Measurements from ENCODE around the gene DOK5.

Gene DOK5

GRCh38 chr20:54668271-54669039, 193.1 kb downstream of the DOK5 start:
- TF ChIP-seq, protein P1, sequence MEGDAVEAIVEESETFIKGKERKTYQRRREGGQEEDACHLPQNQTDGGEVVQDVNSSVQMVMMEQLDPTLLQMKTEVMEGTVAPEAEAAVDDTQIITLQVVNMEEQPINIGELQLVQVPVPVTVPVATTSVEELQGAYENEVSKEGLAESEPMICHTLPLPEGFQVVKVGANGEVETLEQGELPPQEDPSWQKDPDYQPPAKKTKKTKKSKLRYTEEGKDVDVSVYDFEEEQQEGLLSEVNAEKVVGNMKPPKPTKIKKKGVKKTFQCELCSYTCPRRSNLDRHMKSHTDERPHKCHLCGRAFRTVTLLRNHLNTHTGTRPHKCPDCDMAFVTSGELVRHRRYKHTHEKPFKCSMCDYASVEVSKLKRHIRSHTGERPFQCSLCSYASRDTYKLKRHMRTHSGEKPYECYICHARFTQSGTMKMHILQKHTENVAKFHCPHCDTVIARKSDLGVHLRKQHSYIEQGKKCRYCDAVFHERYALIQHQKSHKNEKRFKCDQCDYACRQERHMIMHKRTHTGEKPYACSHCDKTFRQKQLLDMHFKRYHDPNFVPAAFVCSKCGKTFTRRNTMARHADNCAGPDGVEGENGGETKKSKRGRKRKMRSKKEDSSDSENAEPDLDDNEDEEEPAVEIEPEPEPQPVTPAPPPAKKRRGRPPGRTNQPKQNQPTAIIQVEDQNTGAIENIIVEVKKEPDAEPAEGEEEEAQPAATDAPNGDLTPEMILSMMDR (IDR thresholded peaks at IDR 0.05) = peak; percentile 70
- Mint-ChIP-seq H3K9me3 (peaks cover 7% of the 10 kb centered on the region), H3K27me3 (ENCODE audit: low read depth, poor library complexity) (peaks cover 3% of the 10 kb centered on the region), H3K4me1 (peaks cover 21% of the 10 kb centered on the region), H3K36me3 (ENCODE audit: low read depth) (no peaks in the 10 kb centered on the region), H3K4me3 (no peak overlapping the region), H3K27ac (no peak overlapping the region)
- DNase-seq = peak; percentile 46

DNA sequence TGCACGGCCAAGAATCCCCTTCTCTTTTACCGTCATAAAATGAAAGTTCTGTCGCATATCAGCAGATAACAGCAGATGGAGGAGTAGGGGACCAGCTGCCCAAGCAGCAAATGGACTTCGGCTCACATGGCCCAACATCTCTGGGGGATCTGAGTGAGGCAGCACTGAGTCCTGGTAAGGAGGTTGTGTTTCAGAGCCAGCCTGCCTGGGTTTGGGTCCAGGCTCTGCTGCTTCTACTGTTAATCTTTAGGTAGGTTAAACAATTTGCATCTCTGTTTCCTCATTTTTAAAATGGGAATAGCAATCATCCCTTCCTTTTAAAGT, 193.6 kb downstream of the DOK5 start:
- no peak overlapping the region for H3K4me3 Mint-ChIP-seq

DNA sequence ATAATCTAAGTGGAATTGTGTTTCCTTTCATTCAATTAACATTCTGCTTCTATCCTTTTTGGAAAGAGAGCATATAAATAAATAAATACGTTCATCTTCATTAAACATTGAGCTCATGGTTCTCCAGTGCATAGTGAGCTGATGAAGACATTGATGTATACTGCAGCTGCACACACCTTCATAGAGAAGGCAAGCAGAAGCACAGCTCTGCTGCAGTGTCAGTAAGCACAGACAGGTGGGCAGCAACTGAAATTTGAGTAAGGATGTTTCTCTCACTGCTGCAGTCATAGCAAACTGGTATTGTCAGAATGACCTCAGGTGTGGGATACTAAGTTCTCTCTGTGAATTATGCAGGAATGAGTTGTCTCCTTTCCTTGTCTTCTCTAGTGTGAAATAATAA, 202.9 kb downstream of the DOK5 start:
- Mint-ChIP-seq H3K9me3 (peaks cover 5% of the 10 kb centered on the region), H3K27me3 (ENCODE audit: low read depth, poor library complexity) (peaks cover 3% of the 10 kb centered on the region), H3K27ac (no peak overlapping the region), H3K4me1 (peaks cover 45% of the 10 kb centered on the region), H3K36me3 (ENCODE audit: low read depth) (no peaks in the 10 kb centered on the region), H3K4me3 (no peak overlapping the region)
- TF ChIP-seq, protein P1 (IDR thresholded peaks at IDR 0.05) = no peak
- DNase-seq = no peak

More for the DNA sequence above, 193.6 kb downstream of the DOK5 start:
- H3K9me3 Mint-ChIP-seq = peaks cover 7% of the 10 kb centered on the region
- peaks cover 26% of the 10 kb centered on the region for H3K4me1 Mint-ChIP-seq
- H3K27me3 Mint-ChIP-seq (ENCODE audit: low read depth, poor library complexity) = peaks cover 3% of the 10 kb centered on the region
- no peak for DNase-seq
- TF ChIP-seq, protein P1 (IDR thresholded peaks at IDR 0.05) = no peak
- H3K27ac Mint-ChIP-seq = no peak overlapping the region
- H3K36me3 Mint-ChIP-seq (ENCODE audit: low read depth) = no peaks in the 10 kb centered on the region

- no peak for DNase-seq
- Mint-ChIP-seq H3K27ac (no peak overlapping the region), H3K4me1 (peaks cover 33% of the 10 kb centered on the region), H3K4me3 (no peak overlapping the region), H3K27me3 (ENCODE audit: low read depth, poor library complexity) (peaks cover 3% of the 10 kb centered on the region), H3K36me3 (ENCODE audit: low read depth) (no peaks in the 10 kb centered on the region), H3K9me3 (no peaks in the 10 kb centered on the region)
- TF ChIP-seq, protein P1 (IDR thresholded peaks at IDR 0.05) = no peak
These were observed 205.0 kb downstream of the DOK5 start for GRCh38 chr20:54680439-54680838.

- Mint-ChIP-seq H3K36me3 (ENCODE audit: low read depth) (no peaks in the 10 kb centered on the region), H3K27me3 (ENCODE audit: low read depth, poor library complexity) (peaks cover 3% of the 10 kb centered on the region), H3K27ac (peak overlapping the region; percentile 73), H3K4me1 (peaks cover 33% of the 10 kb centered on the region), H3K9me3 (no peaks in the 10 kb centered on the region), H3K4me3 (no peak overlapping the region)
- peak; percentile 47 for DNase-seq
- TF ChIP-seq, protein P1 (IDR thresholded peaks at IDR 0.05) = peak; percentile 80
These were observed 205.7 kb downstream of the DOK5 start for GRCh38 chr20:54680872-54681619.
